WERI-Rb-1 (cell line): ENCODE results near the gene ABCF2.

Source experiments
- DNase-seq: peaks from one replicate; pipeline ENCODE4 v3.0.0-alpha.2; 2020
- H3K27ac ChIP-seq: fragments of 250-450 bp; sonication (Bioruptor Pico); 2 replicates; pipeline ENCODE4 v1.5.1; 2020; ENCODE audit warnings: mild to moderate bottlenecking, moderate library complexity
- H3K27me3 ChIP-seq: fragments of 250-450 bp; sonication (Bioruptor Pico); 2 replicates; pipeline ENCODE4 v1.5.1; 2021; ENCODE audit warnings: mild to moderate bottlenecking, low read depth, moderate library complexity; ENCODE audit not compliant: insufficient read depth, severe bottlenecking
- H3K36me3 ChIP-seq: fragments of 250-450 bp; sonication (Bioruptor Pico); 2 replicates; pipeline ENCODE4 v1.5.1; 2020; ENCODE audit warnings: mild to moderate bottlenecking, moderate library complexity
- H3K4me3 ChIP-seq: 2 replicates; pipeline ENCODE4 v1.5.1; 2011; ENCODE audit warnings: low read depth, mild to moderate bottlenecking, control low read depth, low read length
- H3K9me3 ChIP-seq: fragments of 250-450 bp; sonication (Bioruptor Pico); 2 replicates; pipeline ENCODE4 v1.5.1; 2021; ENCODE audit warnings: mild to moderate bottlenecking, moderate library complexity; ENCODE audit not compliant: severe bottlenecking
- CTCF ChIP-seq: IDR thresholded peaks from 2 replicates; pipeline ENCODE4 v1.5.1; 2011; ENCODE audit warnings: low read depth, mild to moderate bottlenecking, control low read depth, inconsistent platforms, low read length

The ABCF2 gene

GRCh38 chr7:151240942-151241754 lies 14.1 kb upstream of the ABCF2 start:
- peaks cover 6% of the 10 kb centered on the region; the same call in 1 of the 2 replicates for H3K36me3 ChIP-seq
- TF ChIP-seq CTCF: no peak
- H3K4me3 ChIP-seq: no peak overlapping the region
- H3K27ac ChIP-seq: no peak overlapping the region
- peaks cover 3% of the 10 kb centered on the region for H3K27me3 ChIP-seq
- no peaks in the 10 kb centered on the region for H3K9me3 ChIP-seq
- DNase-seq: no peak

- Histone ChIP-seq H3K27ac (no peak overlapping the region), H3K4me3 (no peak overlapping the region), H3K27me3 (peaks cover 3% of the 10 kb centered on the region), H3K9me3 (no peaks in the 10 kb centered on the region), H3K36me3 (peaks cover 9% of the 10 kb centered on the region)
- no peak for TF ChIP-seq CTCF
- no peak for DNase-seq
These were observed 13.5 kb upstream of the ABCF2 start for GRCh38 chr7:151240536-151240935.

GRCh38 chr7:151239837-151240459 lies 12.9 kb upstream of the ABCF2 start:
- TF ChIP-seq CTCF: no peak
- Histone ChIP-seq H3K27ac (no peak overlapping the region), H3K27me3 (peaks cover 3% of the 10 kb centered on the region), H3K4me3 (no peak overlapping the region), H3K36me3 (peaks cover 15% of the 10 kb centered on the region), H3K9me3 (no peaks in the 10 kb centered on the region)
- DNase-seq: no peak

GRCh38 chr7:151238924-151239836 lies 12.2 kb upstream of the ABCF2 start:
- TF ChIP-seq CTCF: no peak
- Histone ChIP-seq H3K36me3 (peaks cover 20% of the 10 kb centered on the region), H3K27ac (no peak overlapping the region; the same call in 1 of the 2 replicates), H3K4me3 (no peak overlapping the region), H3K9me3 (no peaks in the 10 kb centered on the region), H3K27me3 (no peaks in the 10 kb centered on the region)
- DNase-seq: no peak

GRCh38 chr7:151238190-151238810 lies 11.3 kb upstream of the ABCF2 start:
- DNase-seq: no peak
- no peaks in the 10 kb centered on the region for H3K27me3 ChIP-seq
- H3K4me3 ChIP-seq: no peak overlapping the region
- H3K27ac ChIP-seq: no peak overlapping the region
- peaks cover 20% of the 10 kb centered on the region for H3K36me3 ChIP-seq
- no peaks in the 10 kb centered on the region for H3K9me3 ChIP-seq
- no peak for TF ChIP-seq CTCF
